ENCODE results near the gene NPLOC4. TPM values are rescaled to one million over a fixed set of nuclear protein-coding genes. Genes with fewer than 3 reads are reported as not detected.

Gene NPLOC4
- total and polyA plus RNA-seq, 2 of the 13 experiments (the other 11 are each of a cell fraction or from before 2014, with no cell fraction given), result 57.0 to 97.0 TPM

GRCh38 chr17:81512562-81513371, 124.1 kb downstream of the NPLOC4 start, which contains the start of gene ACTG1 (continued):
- TF ChIP-seq, protein P1, sequence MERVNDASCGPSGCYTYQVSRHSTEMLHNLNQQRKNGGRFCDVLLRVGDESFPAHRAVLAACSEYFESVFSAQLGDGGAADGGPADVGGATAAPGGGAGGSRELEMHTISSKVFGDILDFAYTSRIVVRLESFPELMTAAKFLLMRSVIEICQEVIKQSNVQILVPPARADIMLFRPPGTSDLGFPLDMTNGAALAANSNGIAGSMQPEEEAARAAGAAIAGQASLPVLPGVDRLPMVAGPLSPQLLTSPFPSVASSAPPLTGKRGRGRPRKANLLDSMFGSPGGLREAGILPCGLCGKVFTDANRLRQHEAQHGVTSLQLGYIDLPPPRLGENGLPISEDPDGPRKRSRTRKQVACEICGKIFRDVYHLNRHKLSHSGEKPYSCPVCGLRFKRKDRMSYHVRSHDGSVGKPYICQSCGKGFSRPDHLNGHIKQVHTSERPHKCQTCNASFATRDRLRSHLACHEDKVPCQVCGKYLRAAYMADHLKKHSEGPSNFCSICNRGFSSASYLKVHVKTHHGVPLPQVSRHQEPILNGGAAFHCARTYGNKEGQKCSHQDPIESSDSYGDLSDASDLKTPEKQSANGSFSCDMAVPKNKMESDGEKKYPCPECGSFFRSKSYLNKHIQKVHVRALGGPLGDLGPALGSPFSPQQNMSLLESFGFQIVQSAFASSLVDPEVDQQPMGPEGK (CRISPR knock-in tag; IDR thresholded peaks at IDR 0.05), result peak; percentile 60
- TF ChIP-seq ZNF280D (CRISPR knock-in tag; IDR thresholded peaks at IDR 0.05), result no peak
- TF ChIP-seq NCOA1 (CRISPR knock-in tag; IDR thresholded peaks at IDR 0.05), result no peak
- TF ChIP-seq KDM2A (CRISPR knock-in tag; IDR thresholded peaks at IDR 0.05; ENCODE audit: borderline replicate concordance, low read depth), result peak; percentile 79
- TF ChIP-seq, protein P2, sequence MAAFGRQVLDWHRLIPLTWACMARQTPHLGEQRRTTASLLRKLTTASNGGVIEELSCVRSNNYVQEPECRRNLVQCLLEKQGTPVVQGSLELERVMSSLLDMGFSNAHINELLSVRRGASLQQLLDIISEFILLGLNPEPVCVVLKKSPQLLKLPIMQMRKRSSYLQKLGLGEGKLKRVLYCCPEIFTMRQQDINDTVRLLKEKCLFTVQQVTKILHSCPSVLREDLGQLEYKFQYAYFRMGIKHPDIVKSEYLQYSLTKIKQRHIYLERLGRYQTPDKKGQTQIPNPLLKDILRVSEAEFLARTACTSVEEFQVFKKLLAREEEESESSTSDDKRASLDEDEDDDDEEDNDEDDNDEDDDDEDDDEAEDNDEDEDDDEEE (CRISPR knock-in tag; IDR thresholded peaks at IDR 0.05), result peak; percentile 36; the same call in 1 of the 2 replicates
- TF ChIP-seq, protein P3, sequence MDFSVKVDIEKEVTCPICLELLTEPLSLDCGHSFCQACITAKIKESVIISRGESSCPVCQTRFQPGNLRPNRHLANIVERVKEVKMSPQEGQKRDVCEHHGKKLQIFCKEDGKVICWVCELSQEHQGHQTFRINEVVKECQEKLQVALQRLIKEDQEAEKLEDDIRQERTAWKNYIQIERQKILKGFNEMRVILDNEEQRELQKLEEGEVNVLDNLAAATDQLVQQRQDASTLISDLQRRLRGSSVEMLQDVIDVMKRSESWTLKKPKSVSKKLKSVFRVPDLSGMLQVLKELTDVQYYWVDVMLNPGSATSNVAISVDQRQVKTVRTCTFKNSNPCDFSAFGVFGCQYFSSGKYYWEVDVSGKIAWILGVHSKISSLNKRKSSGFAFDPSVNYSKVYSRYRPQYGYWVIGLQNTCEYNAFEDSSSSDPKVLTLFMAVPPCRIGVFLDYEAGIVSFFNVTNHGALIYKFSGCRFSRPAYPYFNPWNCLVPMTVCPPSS (IDR thresholded peaks at IDR 0.05), result no peak
- peak; percentile 17; the same call in 1 of the 2 replicates for TF ChIP-seq ZNF512B (CRISPR knock-in tag; IDR thresholded peaks at IDR 0.05; ENCODE audit: borderline replicate concordance)
- peak; percentile 64; the same call in 1 of the 2 replicates for TF ChIP-seq SALL1 (CRISPR knock-in tag; IDR thresholded peaks at IDR 0.05)
- peak; percentile 63 for TF ChIP-seq ARHGAP35 (CRISPR knock-in tag; IDR thresholded peaks at IDR 0.05; ENCODE audit: borderline replicate concordance)
- peak; percentile 64; the same call in 1 of the 2 replicates for TF ChIP-seq ZMYM4 (CRISPR knock-in tag; IDR thresholded peaks at IDR 0.05)
- peak; percentile 85 for TF ChIP-seq ZNF430 (CRISPR knock-in tag; IDR thresholded peaks at IDR 0.05)
- TF ChIP-seq ZNF367 (CRISPR knock-in tag; IDR thresholded peaks at IDR 0.05; ENCODE audit: borderline replicate concordance), result peak; percentile 71; the same call in 1 of the 2 replicates
- TF ChIP-seq ZNF451 (CRISPR knock-in tag; IDR thresholded peaks at IDR 0.05), result peak; percentile 29; the same call in 1 of the 2 replicates
- no peak for TF ChIP-seq KLF9 (CRISPR knock-in tag; IDR thresholded peaks at IDR 0.05; ENCODE audit: low read depth)
- 0 out of 2 replicates have a peak, but pooled peaks have one; percentile 18 for TF ChIP-seq ZNF468 (CRISPR knock-in tag; IDR thresholded peaks at IDR 0.05)
- TF ChIP-seq SP4 (CRISPR knock-in tag; IDR thresholded peaks at IDR 0.05), result peak; percentile 73
- peak; percentile 60 for TF ChIP-seq ZSCAN21 (CRISPR knock-in tag; IDR thresholded peaks at IDR 0.05; ENCODE audit: borderline replicate concordance)
- no peak for TF ChIP-seq ZNF34 (CRISPR knock-in tag; IDR thresholded peaks at IDR 0.05; ENCODE audit: borderline replicate concordance)

Data from HepG2 (cell line).